Thymus (tissue), 11 donors: ENCODE results near the gene TM9SF4. TPM values are rescaled to one million over a fixed set of nuclear protein-coding genes. Genes with fewer than 3 reads are reported as not detected.
A peak's percentile ranks its signal among the peaks of the same experiment; 100 is the strongest.

Source experiments
- DNase-seq, 9 donors: peaks; one replicate each; pipeline ENCODE4 v3.0.0-alpha.2; 2013; ENCODE audit warnings: low spot score in 9 of 9, low read depth in 6 of 9, missing footprints in 1 of 9
- H3K27ac ChIP-seq, 2 donors: one replicate each; pipeline ENCODE4 v1.5.1; 2013; ENCODE audit warnings: control low read depth in 1 of 2, low read depth in 1 of 2, low read length in 1 of 2, mild to moderate bottlenecking in 1 of 2, moderate library complexity in 1 of 2
- H3K27me3 ChIP-seq, 2 donors: one replicate each; pipeline ENCODE4 v1.5.1; 2013; ENCODE audit warnings: low read length in 1 of 2; ENCODE audit not compliant: control insufficient read depth in 2 of 2, insufficient read depth in 1 of 2
- H3K36me3 ChIP-seq, 2 donors: one replicate each; pipeline ENCODE4 v1.5.1; 2013; ENCODE audit warnings: low read length in 1 of 2, mild to moderate bottlenecking in 1 of 2, moderate library complexity in 1 of 2; ENCODE audit not compliant: control insufficient read depth in 2 of 2, insufficient read depth in 2 of 2
- H3K4me1 ChIP-seq, 2 donors: one replicate each; pipeline ENCODE4 v1.5.1; 2013; ENCODE audit warnings: low read length in 2 of 2; ENCODE audit not compliant: control insufficient read depth in 2 of 2, insufficient read depth in 2 of 2
- H3K4me3 ChIP-seq, 2 donors: one replicate each; pipeline ENCODE4 v1.5.1; 2013; ENCODE audit warnings: low read length in 2 of 2, control low read depth in 1 of 2, mild to moderate bottlenecking in 1 of 2
- H3K9me3 ChIP-seq, 2 donors: one replicate each; pipeline ENCODE4 v1.5.1; 2013; ENCODE audit warnings: low read length in 1 of 2, mild to moderate bottlenecking in 1 of 2; ENCODE audit not compliant: control insufficient read depth in 2 of 2, insufficient read depth in 1 of 2
- WGBS: extraction: QIAGEN DNeasy Blood & Tissue Kit; methylation state at CpG from one replicate; pipeline ENCODE4 v1.1.7; 2013; 5-methylcytosine and 5-hydroxymethylcytosine counted together
- polyA plus RNA-seq: library from polyadenylated mRNA; stranded (reverse); fragments of 200-250 nt; gene quantifications from one replicate; pipeline ENCODE4 v1.2.3, GENCODE V29; 2013
- total RNA-seq: library from RNA; stranded (reverse); fragments of 120-200 nt; gene quantifications from one replicate; pipeline ENCODE4 v1.2.4, GENCODE V29; 2013
- donor health status: healthy.

Gene TM9SF4
- total and polyA plus RNA-seq, 2 donors = 13.6 to 18.7 TPM

GRCh38 chr20:32155017-32155981 is 45.8 kb downstream of the TM9SF4 start:
- H3K27ac ChIP-seq = peak overlapping the region; percentile 43 to 49
- H3K27me3 ChIP-seq = no peaks in the 10 kb centered on the region
- DNase-seq = peak in 5 of 9 donors; percentile 5 to 51 (median 10)
- no peaks in the 10 kb centered on the region for H3K9me3 ChIP-seq
- H3K4me1 ChIP-seq = peaks cover 0 to 10% of the 10 kb centered on the region in 2 donors
- 76% methylated on average over 11 of the region's 11 CpGs for WGBS
- peaks cover 67 to 69% of the 10 kb centered on the region in 2 donors for H3K36me3 ChIP-seq
- no peak overlapping the region for H3K4me3 ChIP-seq

- Histone ChIP-seq H3K27ac (no peak overlapping the region), H3K4me3 (no peak overlapping the region), H3K27me3 (no peaks in the 10 kb centered on the region), H3K36me3 (peaks cover 71 to 72% of the 10 kb centered on the region in 2 donors), H3K9me3 (no peaks in the 10 kb centered on the region), H3K4me1 (peaks cover 0 to 10% of the 10 kb centered on the region in 2 donors)
- no peak for DNase-seq
- WGBS = 99% methylated on average over 14 of the region's 14 CpGs
Observed at GRCh38 chr20:32157611-32158010, 48.1 kb downstream of the TM9SF4 start.

GRCh38 chr20:32158351-32158750 is 48.8 kb downstream of the TM9SF4 start:
- peaks cover 66 to 69% of the 10 kb centered on the region in 2 donors for H3K36me3 ChIP-seq
- 98% methylated on average over 11 of the region's 11 CpGs for WGBS
- H3K9me3 ChIP-seq = no peaks in the 10 kb centered on the region
- no peak overlapping the region for H3K27ac ChIP-seq
- H3K4me1 ChIP-seq = peaks cover 0 to 10% of the 10 kb centered on the region in 2 donors
- no peak overlapping the region for H3K4me3 ChIP-seq
- no peaks in the 10 kb centered on the region for H3K27me3 ChIP-seq
- DNase-seq = no peak

GRCh38 chr20:32158943-32159660 is 49.6 kb downstream of the TM9SF4 start:
- H3K9me3 ChIP-seq = no peaks in the 10 kb centered on the region
- 98% methylated on average over 4 of the region's 4 CpGs for WGBS
- H3K27me3 ChIP-seq = no peaks in the 10 kb centered on the region
- peaks cover 65 to 67% of the 10 kb centered on the region in 2 donors for H3K36me3 ChIP-seq
- H3K27ac ChIP-seq = no peak overlapping the region
- DNase-seq = no peak
- H3K4me3 ChIP-seq = no peak overlapping the region
- peaks cover 0 to 10% of the 10 kb centered on the region in 2 donors for H3K4me1 ChIP-seq

GRCh38 chr20:32159766-32160221 is 50.3 kb downstream of the TM9SF4 start:
- peaks cover 68 to 69% of the 10 kb centered on the region in 2 donors for H3K36me3 ChIP-seq
- no peak overlapping the region for H3K27ac ChIP-seq
- H3K27me3 ChIP-seq = no peaks in the 10 kb centered on the region
- no peak overlapping the region for H3K4me3 ChIP-seq
- DNase-seq = no peak
- H3K9me3 ChIP-seq = no peaks in the 10 kb centered on the region
- H3K4me1 ChIP-seq = peaks cover 0 to 8% of the 10 kb centered on the region in 2 donors
- 96% methylated on average over 5 of the region's 5 CpGs for WGBS

GRCh38 chr20:32160341-32160740 is 50.8 kb downstream of the TM9SF4 start:
- no peak for DNase-seq
- Histone ChIP-seq H3K27me3 (no peaks in the 10 kb centered on the region), H3K9me3 (no peaks in the 10 kb centered on the region), H3K4me1 (peaks cover 0 to 2% of the 10 kb centered on the region in 2 donors), H3K36me3 (peaks cover 68 to 72% of the 10 kb centered on the region in 2 donors), H3K27ac (no peak overlapping the region), H3K4me3 (no peak overlapping the region)
- WGBS = 98% methylated on average over 5 of the region's 5 CpGs

- Histone ChIP-seq H3K27ac (no peak overlapping the region), H3K9me3 (no peaks in the 10 kb centered on the region), H3K27me3 (no peaks in the 10 kb centered on the region), H3K4me1 (no peaks in the 10 kb centered on the region), H3K4me3 (no peak overlapping the region), H3K36me3 (peaks cover 78 to 79% of the 10 kb centered on the region in 2 donors)
- WGBS = 98% methylated on average over 3 of the region's 3 CpGs
- no peak for DNase-seq
Observed at GRCh38 chr20:32162351-32162750, 52.8 kb downstream of the TM9SF4 start.

GRCh38 chr20:32163951-32164350 is 54.4 kb downstream of the TM9SF4 start:
- H3K4me3 ChIP-seq = no peak overlapping the region
- H3K27me3 ChIP-seq = no peaks in the 10 kb centered on the region
- no peaks in the 10 kb centered on the region for H3K9me3 ChIP-seq
- 80% methylated on average over 5 of the region's 5 CpGs for WGBS
- DNase-seq = no peak
- no peaks in the 10 kb centered on the region for H3K4me1 ChIP-seq
- H3K36me3 ChIP-seq = peaks cover 65 to 66% of the 10 kb centered on the region in 2 donors
- no peak overlapping the region for H3K27ac ChIP-seq
